GM21360 (cell line): ENCODE data around the gene MTCH1.

ENCODE experiments used
- ATAC-seq: cut with Tn5 transposase; IDR thresholded peaks from one replicate; pipeline ENCODE4 v1.9.1; 2021; ENCODE audit warnings: mild to moderate bottlenecking, moderate library complexity; ENCODE audit not compliant: unreplicated experiment

MTCH1 gene, protein sequence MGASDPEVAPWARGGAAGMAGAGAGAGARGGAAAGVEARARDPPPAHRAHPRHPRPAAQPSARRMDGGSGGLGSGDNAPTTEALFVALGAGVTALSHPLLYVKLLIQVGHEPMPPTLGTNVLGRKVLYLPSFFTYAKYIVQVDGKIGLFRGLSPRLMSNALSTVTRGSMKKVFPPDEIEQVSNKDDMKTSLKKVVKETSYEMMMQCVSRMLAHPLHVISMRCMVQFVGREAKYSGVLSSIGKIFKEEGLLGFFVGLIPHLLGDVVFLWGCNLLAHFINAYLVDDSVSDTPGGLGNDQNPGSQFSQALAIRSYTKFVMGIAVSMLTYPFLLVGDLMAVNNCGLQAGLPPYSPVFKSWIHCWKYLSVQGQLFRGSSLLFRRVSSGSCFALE

DNA sequence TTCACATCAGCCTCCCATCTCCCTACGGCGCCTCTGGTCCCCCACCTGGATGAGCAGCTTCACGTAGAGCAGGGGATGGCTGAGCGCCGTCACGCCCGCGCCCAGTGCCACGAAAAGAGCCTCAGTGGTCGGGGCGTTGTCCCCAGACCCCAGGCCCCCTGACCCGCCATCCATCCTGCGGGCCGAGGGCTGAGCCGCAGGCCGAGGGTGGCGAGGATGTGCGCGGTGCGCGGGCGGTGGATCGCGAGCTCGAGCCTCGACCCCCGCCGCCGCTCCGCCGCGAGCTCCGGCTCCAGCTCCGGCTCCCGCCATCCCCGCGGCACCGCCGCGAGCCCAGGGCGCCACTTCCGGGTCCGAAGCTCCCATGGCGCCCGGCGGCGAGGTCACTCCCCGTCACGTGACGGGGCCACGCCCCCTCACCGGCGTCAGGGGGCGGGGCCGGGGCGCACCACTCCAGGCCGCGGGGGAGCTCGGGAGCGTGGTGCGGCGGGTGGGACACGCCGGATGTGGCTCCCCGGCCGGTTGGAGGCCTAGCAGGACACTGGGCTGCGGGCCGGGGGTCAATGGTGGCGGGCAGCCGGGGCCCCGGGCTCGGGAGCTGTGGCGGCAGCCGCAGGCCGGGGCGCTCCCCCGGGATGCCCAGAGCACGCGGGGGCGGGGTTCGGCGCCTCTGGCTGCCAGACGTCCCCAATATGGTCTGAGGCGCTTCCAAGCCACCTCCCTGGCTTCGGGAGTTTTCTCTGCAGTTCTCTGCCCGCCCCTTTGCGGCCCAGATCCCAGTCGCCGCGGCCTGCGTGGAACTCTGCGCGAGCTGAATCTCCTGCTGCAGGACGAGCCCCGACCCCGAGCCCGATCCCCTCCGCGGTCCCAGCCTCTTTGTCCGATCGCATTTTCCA, at the start of gene MTCH1:
TSS of gene MTCH1 (minus strand) at position 389 of the 896 bp plus-strand sequence. CDS start at position 366, 23 bp downstream.
- ATAC-seq, result peak; percentile 70

DNA sequence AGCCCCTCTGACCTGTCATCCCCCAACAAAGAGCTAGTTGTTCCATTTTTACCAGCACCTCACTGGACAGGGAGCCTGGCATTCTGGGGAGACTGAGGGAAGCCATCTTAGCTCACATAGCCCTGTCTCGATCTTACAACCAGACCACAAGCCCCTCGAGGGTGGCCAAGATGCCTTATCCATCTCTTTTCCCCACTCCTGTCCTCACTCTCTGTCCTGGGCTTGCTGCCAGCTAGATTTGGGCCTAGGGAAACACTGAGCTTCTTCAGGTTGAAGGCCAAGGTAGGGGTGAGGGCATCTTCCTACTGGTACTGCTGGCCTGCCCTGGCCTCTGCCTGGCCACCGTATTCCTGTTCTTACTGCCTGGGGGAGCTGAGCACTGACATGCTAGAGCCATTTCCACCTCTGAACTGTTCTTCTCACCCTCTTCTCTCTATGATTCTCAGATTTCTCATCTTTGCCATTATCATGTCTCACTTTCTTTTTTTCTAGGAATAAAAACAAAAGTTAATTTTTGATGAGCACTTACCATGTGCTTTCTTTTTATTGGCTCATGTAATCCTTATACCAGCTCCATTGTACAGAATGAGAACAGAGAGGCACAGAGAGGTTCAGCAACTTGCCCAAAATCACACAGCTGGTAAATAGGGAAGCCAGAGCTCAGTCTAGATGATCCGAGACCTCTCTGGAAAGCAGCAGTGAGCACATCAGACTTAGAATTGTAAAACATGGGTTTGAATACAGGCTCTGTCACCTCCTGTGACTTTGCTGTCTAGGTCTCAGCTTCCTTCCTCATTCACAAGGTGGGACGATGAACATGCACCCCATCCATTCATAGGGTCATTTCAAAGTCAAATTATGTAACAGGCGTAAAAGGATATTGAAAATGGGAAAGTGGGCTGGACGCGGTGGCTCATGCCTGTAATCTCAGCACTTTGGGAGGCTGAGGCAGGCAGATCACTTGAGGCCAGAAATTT, 48.1 kb upstream of the MTCH1 start:
- no peak for ATAC-seq

- ATAC-seq, result no peak
Observed at GRCh38 chr6:37033255-37033654, 47.3 kb upstream of the MTCH1 start.

DNA sequence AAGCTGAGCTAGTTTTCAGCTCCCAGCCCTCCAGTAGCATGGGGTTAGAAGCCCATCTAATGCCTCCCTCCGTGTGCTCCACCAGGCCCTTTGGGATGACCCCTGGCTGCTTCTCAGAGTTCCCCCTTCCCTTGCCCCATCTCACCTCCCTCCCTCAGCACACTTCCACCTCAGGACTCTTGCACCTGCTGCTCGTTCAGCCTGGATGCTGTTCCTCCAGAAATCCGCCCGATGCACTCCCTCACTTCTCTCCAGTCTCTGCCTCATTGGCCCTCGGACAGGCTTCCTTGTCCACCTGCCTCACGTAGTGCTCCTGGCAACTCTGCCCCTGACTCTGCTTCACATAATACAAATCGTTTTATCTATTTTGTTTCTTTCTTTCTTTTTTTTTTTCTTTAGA, 46.2 kb upstream of the MTCH1 start:
- ATAC-seq, result no peak

GRCh38 chr6:37030599-37030998, 44.6 kb upstream of the MTCH1 start:
- no peak for ATAC-seq

DNA sequence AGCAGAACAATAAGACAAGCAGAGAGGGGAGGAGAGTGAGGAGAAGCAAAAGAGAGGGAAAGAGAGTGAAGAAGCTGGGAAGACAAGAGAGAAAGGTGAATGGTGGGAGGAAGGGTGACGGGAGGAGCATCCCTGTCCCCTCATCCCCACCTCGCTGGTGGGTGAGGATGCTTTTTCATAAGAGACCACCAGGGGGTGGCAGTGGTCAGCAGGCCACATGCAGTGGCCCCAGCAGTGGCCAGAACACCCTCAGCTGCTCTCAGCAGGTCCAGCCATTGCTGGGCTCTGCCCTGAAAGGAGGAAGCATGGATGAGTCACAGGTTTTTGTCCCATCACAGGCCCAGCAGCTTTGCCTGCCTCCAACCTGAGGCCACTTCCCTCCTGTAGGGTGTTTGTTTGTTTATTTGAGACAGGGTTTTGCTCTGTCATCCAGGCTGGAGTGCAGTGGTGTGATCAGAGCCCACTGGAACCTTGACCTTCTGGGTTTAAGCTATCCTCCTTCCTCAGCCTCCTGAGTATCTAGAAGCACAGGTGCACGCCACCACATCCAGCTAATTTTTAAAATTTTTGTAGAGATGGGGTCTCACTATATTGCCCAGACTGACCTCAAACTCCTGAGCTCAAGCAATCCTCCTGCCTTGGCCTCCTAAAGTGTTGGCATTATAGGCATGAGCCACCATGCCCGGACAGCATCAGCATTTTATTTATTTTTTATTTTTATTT, 43.4 kb upstream of the MTCH1 start:
- ATAC-seq, result no peak

- no peak for ATAC-seq
Observed at GRCh38 chr6:37027811-37028469, 41.9 kb upstream of the MTCH1 start.

GRCh38 chr6:37027036-37027720, 41.2 kb upstream of the MTCH1 start:
- ATAC-seq, result no peak

DNA sequence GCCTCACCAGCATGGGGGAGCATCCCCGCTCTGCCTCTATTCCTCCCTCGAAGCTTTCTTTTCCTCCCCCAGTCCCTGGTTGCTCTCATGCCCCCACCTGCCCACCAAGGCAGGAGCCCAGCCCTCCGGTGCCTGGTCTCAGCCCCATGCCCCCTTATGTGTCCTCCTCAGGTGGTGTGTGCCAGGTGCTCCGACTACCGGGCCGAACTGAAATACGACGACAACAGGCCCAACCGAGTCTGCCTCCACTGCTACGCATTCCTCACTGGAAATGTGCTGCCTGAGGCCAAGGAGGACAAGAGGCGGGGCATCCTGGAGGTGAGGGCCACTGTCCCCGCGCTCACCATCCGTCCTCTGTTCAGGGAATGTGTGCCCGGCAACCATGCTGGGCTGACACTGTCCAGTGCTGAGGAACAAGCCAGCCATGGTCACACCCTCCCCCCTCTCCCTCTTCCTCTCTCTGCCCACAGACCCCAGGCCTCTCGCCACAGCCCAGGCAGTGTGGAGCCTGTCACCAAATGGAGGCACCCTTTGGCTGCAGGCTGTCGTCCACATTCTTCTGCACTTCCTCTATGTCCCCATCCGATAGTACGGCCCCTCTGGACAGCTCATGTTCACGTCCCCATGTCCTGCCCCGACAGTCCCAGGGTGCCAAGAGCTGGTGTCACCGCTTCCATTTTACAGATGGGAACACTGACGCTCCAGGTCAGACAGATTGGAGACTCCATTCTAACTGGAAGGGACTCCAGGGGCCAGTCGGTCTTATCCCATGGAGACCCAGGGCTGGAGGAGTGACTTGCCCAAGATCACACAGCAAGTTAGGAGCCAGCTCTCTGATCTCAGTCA, 39.8 kb upstream of the MTCH1 start:
- no peak for ATAC-seq

- no peak for ATAC-seq
Observed at GRCh38 chr6:37024656-37025337, 38.8 kb upstream of the MTCH1 start.

- no peak for ATAC-seq
Observed at GRCh38 chr6:37022135-37022863, 36.3 kb upstream of the MTCH1 start.

- no peak for ATAC-seq
Observed at GRCh38 chr6:37021356-37022129, 35.5 kb upstream of the MTCH1 start.

DNA sequence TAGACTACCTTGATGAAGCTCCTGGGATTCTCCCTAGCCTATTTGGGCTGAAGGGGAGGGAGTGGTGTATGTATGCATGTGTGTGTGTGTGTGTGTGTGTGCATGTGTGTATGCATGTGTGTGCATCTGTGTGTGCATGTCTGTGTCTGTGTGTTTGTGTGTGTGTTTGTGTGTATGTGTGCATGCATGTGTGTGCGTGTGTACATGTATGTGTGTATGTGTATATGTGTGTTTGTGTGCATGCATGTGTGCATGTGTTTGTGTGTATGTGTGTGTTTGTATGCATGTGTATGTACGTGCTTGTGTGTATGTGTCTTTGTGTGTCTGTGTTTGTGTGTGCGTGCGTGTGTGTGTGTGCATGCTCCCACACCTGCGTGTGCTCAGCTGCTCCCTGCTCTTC, 34.8 kb upstream of the MTCH1 start:
- no peak for ATAC-seq

DNA sequence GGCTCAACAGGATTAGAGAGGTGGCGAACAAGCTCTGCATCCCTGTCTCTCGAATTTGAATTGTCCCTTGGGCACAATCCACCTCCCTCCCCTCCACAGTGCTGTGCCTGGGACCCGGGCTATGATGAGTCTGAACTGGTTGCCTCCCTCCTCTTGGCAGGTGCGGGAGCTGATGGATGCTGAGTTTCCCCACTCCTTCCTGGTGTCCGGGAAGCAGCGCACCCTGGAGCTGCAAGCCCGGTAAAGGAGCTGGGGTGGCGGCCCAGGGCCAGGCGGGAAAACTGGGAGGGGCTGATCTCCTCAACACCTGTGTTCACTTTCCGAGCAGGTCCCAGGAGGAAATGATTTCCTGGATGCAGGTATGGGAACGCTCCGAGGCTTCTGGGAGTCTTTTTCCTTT, 34.4 kb upstream of the MTCH1 start:
- ATAC-seq, result no peak

DNA sequence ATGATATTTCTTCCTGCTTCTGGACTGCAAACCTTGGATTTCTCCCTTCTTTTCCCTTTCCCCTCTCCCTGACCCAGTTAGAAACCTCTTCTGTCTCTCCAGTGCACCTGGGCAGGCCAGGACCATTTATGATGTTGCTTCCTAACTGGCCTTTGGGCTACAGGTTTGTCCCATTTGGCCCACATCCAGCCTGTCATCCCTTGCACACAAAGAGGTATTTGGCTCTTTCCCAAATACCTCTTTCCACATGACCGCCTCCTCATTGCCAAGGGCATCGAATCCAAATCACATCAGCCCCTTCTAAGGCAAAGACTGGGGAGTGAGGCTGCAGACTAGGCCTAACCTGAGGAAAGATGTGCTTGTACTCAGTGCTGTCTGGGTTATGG, 33.1 kb upstream of the MTCH1 start:
- no peak for ATAC-seq
